ENCODE results near the gene SGSM2. TPM values are rescaled to one million over a fixed set of nuclear protein-coding genes. Genes with fewer than 3 reads are reported as not detected.

SGSM2 gene
- total RNA-seq, 4 donors from 2014 or later, result 42.6 to 97.1 (median 56.5) TPM

DNA sequence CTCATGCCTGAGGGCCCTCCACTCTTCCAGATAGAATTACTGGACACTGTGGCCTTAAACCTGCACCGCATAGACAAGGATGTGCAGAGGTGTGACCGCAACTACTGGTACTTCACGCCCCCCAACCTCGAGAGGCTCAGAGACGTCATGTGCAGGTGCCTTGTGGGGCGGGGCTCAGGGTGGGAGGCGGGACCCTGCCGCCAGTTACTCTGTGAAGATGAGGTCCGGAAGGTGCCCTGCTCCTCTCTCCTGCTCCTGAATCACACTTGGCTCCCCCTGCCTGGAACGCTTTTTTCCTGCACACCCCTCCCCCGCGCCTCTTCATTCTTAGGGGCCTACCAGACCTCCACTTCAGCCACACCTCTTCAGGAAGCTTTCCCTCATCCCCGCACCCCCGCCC lies 38.8 kb downstream of the SGSM2 start:
- TF ChIP-seq, protein P1, sequence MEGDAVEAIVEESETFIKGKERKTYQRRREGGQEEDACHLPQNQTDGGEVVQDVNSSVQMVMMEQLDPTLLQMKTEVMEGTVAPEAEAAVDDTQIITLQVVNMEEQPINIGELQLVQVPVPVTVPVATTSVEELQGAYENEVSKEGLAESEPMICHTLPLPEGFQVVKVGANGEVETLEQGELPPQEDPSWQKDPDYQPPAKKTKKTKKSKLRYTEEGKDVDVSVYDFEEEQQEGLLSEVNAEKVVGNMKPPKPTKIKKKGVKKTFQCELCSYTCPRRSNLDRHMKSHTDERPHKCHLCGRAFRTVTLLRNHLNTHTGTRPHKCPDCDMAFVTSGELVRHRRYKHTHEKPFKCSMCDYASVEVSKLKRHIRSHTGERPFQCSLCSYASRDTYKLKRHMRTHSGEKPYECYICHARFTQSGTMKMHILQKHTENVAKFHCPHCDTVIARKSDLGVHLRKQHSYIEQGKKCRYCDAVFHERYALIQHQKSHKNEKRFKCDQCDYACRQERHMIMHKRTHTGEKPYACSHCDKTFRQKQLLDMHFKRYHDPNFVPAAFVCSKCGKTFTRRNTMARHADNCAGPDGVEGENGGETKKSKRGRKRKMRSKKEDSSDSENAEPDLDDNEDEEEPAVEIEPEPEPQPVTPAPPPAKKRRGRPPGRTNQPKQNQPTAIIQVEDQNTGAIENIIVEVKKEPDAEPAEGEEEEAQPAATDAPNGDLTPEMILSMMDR (IDR thresholded peaks at IDR 0.05), result no peak
- no peak for TF ChIP-seq POLR2A (IDR thresholded peaks at IDR 0.05)
- no peak overlapping the region for H3K4me3 ChIP-seq (ENCODE audit: low read depth, poor library complexity, severe bottlenecking)
- WGBS, 2 donors, result 93% methylated on average over 14 of the region's 14 CpGs
- intact Hi-C loops (cut with DNase I; ENCODE audit: low total_unique reads), result no loop called here
- DNase-seq (ENCODE audit: low spot score in 2 of 2), result no peak

DNA sequence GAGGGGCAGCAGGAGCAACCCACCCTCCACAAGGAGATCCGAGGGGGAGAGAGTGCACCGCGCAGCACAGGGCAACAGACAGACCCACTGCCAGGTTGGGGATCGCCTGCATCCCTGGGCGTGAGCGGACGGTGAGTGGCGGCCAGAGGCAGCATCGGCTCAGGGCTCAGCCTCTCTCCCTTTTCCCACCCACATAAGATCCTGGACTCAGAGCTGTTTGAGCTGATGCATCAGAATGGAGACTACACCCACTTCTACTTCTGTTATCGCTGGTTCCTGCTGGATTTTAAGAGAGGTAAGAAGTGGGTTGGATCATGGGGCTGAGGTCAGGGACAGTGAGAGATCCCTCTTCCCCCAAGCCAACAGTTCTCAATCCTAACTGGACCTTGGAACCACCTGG lies 40.4 kb downstream of the SGSM2 start:
- TF ChIP-seq POLR2A (IDR thresholded peaks at IDR 0.05), result no peak
- TF ChIP-seq, protein P1 (IDR thresholded peaks at IDR 0.05), result no peak
- no peak for DNase-seq (ENCODE audit: low spot score in 2 of 2)
- no peak overlapping the region for H3K4me3 ChIP-seq (ENCODE audit: low read depth, poor library complexity, severe bottlenecking)
- WGBS, 2 donors, result 84 to 85% methylated on average over 7 to 10 of the region's 10 CpGs
- intact Hi-C loops (cut with DNase I; ENCODE audit: low total_unique reads), result no loop called here

DNA sequence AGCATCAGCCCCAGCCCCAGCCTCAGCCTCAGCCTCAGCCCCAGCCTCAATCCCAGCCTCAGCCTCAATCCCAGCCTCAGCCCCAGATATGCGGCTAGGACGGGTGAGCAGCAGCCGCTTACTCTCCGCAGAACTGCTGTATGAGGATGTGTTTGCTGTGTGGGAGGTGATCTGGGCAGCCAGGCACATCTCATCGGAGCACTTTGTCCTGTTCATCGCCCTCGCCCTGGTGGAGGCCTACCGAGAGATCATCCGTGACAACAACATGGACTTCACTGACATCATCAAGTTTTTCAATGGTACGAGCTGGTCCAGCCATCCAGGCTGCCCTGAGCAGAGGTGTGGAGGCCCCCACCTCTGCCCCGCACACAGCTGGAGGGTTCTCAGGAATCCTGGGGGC lies 41.6 kb downstream of the SGSM2 start:
- TF ChIP-seq, protein P1 (IDR thresholded peaks at IDR 0.05), result no peak
- TF ChIP-seq POLR2A (IDR thresholded peaks at IDR 0.05), result no peak
- no peak for DNase-seq (ENCODE audit: low spot score in 2 of 2)
- 92 to 95% methylated on average over 11 of the region's 11 CpGs for WGBS, 2 donors
- no peak overlapping the region for H3K4me3 ChIP-seq (ENCODE audit: low read depth, poor library complexity, severe bottlenecking)
- intact Hi-C loops (cut with DNase I; ENCODE audit: low total_unique reads), result no loop called here

DNA sequence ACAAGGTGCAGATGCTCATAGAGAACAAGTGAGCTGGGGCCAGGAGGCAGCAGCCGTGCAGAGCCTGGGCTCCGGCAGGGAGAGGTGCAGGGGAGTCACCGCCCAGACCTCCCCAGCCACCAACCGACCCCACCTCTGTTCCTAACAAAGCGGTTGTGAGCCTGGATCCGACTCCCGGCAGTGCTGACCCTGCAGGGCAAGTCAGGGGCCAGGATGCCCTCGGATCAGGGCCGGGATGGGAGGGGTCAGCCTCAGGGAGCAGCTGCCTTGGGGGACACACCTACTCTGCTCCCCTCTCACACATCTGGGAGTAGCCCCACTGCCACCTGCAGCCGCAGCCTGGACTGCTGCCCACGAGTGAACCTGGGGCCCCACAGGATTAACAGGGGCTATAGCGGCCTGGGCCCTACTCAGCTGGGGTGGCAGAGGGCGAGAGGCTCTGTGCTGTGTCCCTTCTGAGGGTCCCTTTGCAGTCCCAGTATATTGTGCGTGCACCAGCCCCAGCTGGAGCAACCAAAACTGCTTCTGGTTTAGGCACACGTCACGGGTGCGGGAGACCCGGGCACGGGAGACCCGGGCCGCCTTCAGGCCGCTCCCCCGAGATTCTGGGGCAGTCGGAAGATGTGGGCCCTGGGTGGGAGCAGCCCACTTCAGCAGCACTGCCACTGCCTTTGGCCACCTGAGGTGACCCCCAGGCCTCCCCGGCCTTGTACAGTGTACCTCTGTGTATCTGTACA lies 42.4 kb downstream of the SGSM2 start:
- no peak overlapping the region for H3K4me3 ChIP-seq (ENCODE audit: low read depth, poor library complexity, severe bottlenecking)
- WGBS, 2 donors, result 82 to 89% methylated on average over 12 to 22 of the region's 25 CpGs
- intact Hi-C loops (cut with DNase I; ENCODE audit: low total_unique reads), result loop anchor here (2.0 kb wide), 1 partner anchor 35 kb away; no protein-coding TSS in a partner anchor
- no peak for DNase-seq (ENCODE audit: low spot score in 2 of 2)
- TF ChIP-seq, protein P1 (IDR thresholded peaks at IDR 0.05), result no peak
- no peak for TF ChIP-seq POLR2A (IDR thresholded peaks at IDR 0.05)

DNA sequence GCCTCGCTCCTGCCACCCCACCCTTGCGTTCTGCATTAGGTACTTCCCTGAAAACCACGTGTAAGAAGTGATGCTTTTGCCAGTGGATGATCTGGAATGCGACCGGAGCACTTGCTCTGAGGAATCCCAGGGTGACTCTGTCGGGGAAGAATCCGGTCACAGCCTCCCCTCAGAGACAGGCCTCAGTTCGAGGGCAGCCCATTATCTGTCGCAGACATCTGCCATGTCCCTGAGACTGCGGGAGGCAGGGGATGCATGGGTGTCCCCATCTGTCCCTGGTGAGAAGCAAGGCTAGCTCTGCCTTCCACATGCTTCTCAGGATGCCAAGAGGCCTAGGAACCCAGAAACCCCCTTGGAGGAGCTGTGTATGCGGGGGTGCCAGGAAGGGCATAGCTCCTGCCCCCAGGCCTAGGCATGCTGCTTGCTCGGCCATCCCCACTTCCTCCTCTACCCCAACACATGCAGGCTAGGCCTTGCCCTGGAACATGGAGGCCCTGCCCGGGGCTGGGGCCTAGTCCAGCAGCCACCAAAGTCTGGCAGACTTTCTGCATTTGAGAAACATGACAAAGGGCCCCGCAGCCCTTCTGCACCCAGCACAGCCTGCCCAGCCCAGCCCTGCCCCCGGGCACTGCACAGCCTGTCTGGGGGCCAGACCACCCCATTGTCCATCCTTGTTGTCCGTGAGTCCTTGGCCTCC lies 43.1 kb downstream of the SGSM2 start:
- TF ChIP-seq, protein P1 (IDR thresholded peaks at IDR 0.05), result no peak
- no peak for TF ChIP-seq POLR2A (IDR thresholded peaks at IDR 0.05)
- no peak for DNase-seq (ENCODE audit: low spot score in 2 of 2)
- no peak overlapping the region for H3K4me3 ChIP-seq (ENCODE audit: low read depth, poor library complexity, severe bottlenecking)
- intact Hi-C loops (cut with DNase I; ENCODE audit: low total_unique reads), result loop anchor here (2.0 kb wide), 1 partner anchor 34 kb away; no protein-coding TSS in a partner anchor
- 57 to 67% methylated on average over 11 to 16 of the region's 16 CpGs for WGBS, 2 donors

Data from lower leg skin (tissue), 4 donors.